Activated CD8-positive, alpha-beta T cell treated with anti-CD3 and anti-CD28 coated beads for 36 hours (primary cell): Measurements from ENCODE around the gene CCDC63. TPM values are rescaled to one million over a fixed set of nuclear protein-coding genes. Genes with fewer than 3 reads are reported as not detected.

Experiments
- ATAC-seq: fragments of 200-7000 bp; cut with Tn5 transposase; one replicate; pipeline ENCODE4 v1.10.0; 2021; ENCODE audit warnings: mild to moderate bottlenecking, moderate library complexity
- CTCF ChIA-PET: fragments of 350-600 bp; sonication (Branson Sonifier 250); formaldehyde crosslinking; loops from one replicate; lab custom pipeline; 2021; ENCODE audit warnings: antibody characterized with exemption; lab: Charles Lee
- POLR2A ChIA-PET: fragments of 350-600 bp; sonication (Branson Sonifier 250); formaldehyde crosslinking; loops from one replicate; lab custom pipeline; 2021; ENCODE audit warnings: antibody characterized with exemption; lab: Charles Lee
- DNase-seq: peaks from one replicate; pipeline ENCODE4 v3.0.0-alpha.2; 2020
- H3K27ac Mint-ChIP-seq: one replicate; pipeline ENCODE4 v1.8.0; 2021; ENCODE audit warnings: mild to moderate bottlenecking, mixed read lengths
- H3K27me3 Mint-ChIP-seq: one replicate; pipeline ENCODE4 v1.8.0; 2021; ENCODE audit warnings: mixed read lengths
- H3K36me3 Mint-ChIP-seq: one replicate; pipeline ENCODE4 v1.8.0; 2021; ENCODE audit warnings: low read depth, mixed read lengths
- H3K4me1 Mint-ChIP-seq: one replicate; pipeline ENCODE4 v1.8.0; 2021; ENCODE audit warnings: low read depth, mixed read lengths
- H3K4me3 Mint-ChIP-seq: one replicate; pipeline ENCODE4 v1.8.0; 2021; ENCODE audit warnings: mild to moderate bottlenecking, moderate library complexity, mixed read lengths
- H3K9me3 Mint-ChIP-seq: one replicate; pipeline ENCODE4 v1.8.0; 2021; ENCODE audit warnings: mixed read lengths
- intact Hi-C: fragments of 100-400 bp; cut with micrococcal nuclease; formaldehyde crosslinking; loops from one replicate; pipeline ENCODE4 v1.10.0; 2022
- total RNA-seq, 2 experiments: library from RNA; stranded (reverse); gene quantifications; one replicate each; pipeline ENCODE4 v1.2.3, GENCODE V29; 2021
- TF ChIP-seq, protein P1 (sequence below): fragments of 200-600 bp; IDR thresholded peaks from one replicate; pipeline ENCODE4 v1.8.0; 2022; ENCODE audit warnings: antibody characterized with exemption, mild to moderate bottlenecking

The CCDC63 gene
- total RNA-seq, 2 experiments from 2014 or later = not detected

DNA sequence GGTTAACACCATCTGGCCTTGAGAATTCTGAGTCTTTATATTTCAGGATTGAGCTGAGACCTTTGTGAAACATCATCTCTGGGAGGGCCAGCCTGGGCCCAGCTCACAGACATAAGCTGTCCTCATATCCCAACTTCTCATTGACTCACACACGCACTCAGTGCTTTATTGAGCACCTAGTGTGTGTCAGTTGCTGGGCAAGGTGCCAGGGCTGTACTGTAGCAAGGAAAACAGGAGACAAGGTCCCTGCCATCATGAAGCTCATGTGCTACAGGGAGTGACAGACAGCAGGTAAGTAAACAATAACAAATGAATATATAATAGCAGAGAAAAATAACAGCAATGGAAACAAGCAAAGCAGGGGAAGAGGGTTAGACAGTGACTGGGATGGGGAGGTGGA is 30.5 kb upstream of the CCDC63 start:
- ChIA-PET CTCF (interaction anchor here (1.3 to 2.8 kb wide), 3 partner anchors 9 to 32 kb away, joined by 3 to 6 read pairs (median 3); no protein-coding TSS in a partner anchor), POLR2A (no interaction called here)
- Mint-ChIP-seq H3K27ac (no peak overlapping the region), H3K27me3 (peaks cover 4% of the 10 kb centered on the region), H3K9me3 (no peaks in the 10 kb centered on the region), H3K36me3 (no peaks in the 10 kb centered on the region), H3K4me1 (peaks cover 6% of the 10 kb centered on the region), H3K4me3 (no peak overlapping the region)
- DNase-seq (no peak), ATAC-seq (no peak)
- intact Hi-C loops = no loop called here
- TF ChIP-seq, protein P1, sequence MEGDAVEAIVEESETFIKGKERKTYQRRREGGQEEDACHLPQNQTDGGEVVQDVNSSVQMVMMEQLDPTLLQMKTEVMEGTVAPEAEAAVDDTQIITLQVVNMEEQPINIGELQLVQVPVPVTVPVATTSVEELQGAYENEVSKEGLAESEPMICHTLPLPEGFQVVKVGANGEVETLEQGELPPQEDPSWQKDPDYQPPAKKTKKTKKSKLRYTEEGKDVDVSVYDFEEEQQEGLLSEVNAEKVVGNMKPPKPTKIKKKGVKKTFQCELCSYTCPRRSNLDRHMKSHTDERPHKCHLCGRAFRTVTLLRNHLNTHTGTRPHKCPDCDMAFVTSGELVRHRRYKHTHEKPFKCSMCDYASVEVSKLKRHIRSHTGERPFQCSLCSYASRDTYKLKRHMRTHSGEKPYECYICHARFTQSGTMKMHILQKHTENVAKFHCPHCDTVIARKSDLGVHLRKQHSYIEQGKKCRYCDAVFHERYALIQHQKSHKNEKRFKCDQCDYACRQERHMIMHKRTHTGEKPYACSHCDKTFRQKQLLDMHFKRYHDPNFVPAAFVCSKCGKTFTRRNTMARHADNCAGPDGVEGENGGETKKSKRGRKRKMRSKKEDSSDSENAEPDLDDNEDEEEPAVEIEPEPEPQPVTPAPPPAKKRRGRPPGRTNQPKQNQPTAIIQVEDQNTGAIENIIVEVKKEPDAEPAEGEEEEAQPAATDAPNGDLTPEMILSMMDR = no peak

DNA sequence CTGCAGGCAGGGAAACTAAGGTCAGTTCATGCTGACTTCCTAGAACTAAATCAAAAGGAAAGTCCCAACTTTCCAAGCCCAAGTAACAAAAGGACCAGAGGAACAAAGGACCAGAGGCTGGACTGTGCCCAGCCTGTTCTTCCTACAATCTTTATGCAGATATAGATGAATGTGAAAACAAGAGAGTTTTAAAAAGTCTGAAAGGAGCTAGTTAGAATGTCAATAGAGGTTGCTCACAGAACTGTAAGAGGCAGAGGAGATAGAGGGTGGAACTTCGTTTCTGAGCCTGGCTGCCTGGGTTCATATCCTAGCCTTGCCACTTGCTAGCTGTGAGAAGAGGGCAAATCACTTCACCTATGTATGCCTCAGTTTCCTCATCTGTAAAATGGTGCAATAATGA is 30.0 kb upstream of the CCDC63 start:
- DNase-seq (no peak), ATAC-seq (no peak)
- Mint-ChIP-seq H3K4me3 (no peak overlapping the region), H3K4me1 (peaks cover under 1% of the 10 kb centered on the region), H3K9me3 (no peaks in the 10 kb centered on the region), H3K27me3 (peaks cover 6% of the 10 kb centered on the region), H3K27ac (no peak overlapping the region), H3K36me3 (no peaks in the 10 kb centered on the region)
- CTCF ChIA-PET = interaction anchor here (1.3 to 2.8 kb wide), 3 partner anchors 8 to 31 kb away, joined by 3 to 6 read pairs (median 3); no protein-coding TSS in a partner anchor
- TF ChIP-seq, protein P1 = no peak
- POLR2A ChIA-PET = no interaction called here
- intact Hi-C loops = no loop called here

DNA sequence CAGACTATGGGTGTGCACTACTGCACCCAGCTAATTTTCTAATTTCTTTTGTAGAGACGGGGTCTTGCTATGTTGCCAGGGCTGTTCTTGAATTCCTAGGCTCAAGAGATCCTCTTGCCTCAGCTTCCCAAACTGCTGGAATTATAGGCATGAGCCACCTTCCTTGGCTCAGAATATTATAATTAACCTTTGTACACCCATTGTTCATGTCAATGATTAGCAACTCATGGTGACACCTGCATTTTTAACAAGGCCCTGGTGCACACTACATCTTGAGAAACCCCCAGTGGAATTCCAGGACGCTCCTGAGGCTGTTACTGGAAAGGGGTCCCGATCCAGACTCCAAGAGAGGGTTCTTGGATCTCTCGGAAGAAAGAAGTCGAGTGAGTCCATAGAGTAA is 28.3 kb upstream of the CCDC63 start:
- DNase-seq = no peak
- Mint-ChIP-seq H3K27ac (no peak overlapping the region), H3K36me3 (no peaks in the 10 kb centered on the region), H3K27me3 (peaks cover 2% of the 10 kb centered on the region), H3K4me1 (no peaks in the 10 kb centered on the region), H3K4me3 (no peak overlapping the region), H3K9me3 (no peaks in the 10 kb centered on the region)
- CTCF ChIA-PET = no interaction called here
- intact Hi-C loops = no loop called here
- POLR2A ChIA-PET = no interaction called here
- TF ChIP-seq, protein P1 = no peak
- ATAC-seq = no peak

DNA sequence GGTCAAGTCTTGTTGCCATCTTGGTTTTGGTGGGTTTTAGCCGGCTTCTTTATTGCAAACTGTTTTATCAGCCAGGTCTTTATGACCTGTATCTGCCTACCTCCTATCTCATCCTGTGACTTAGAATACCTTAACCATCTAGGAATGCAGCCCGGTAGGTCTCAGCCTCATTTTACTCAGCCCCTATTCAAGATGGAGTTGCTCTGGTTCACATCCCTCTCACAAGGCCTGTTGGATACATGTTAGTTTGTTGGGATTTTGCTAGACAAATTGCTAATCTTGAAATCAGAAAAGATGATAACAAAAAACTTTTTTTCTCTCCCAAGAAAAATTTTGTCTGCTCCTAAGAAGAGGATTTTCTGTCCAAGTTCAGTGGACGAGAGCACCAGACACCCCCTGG is 27.6 kb upstream of the CCDC63 start:
- intact Hi-C loops = no loop called here
- Mint-ChIP-seq H3K4me1 (no peaks in the 10 kb centered on the region), H3K4me3 (no peak overlapping the region), H3K36me3 (no peaks in the 10 kb centered on the region), H3K9me3 (no peaks in the 10 kb centered on the region), H3K27ac (no peak overlapping the region), H3K27me3 (peaks cover 2% of the 10 kb centered on the region)
- TF ChIP-seq, protein P1 = no peak
- DNase-seq = no peak
- ATAC-seq = no peak
- CTCF ChIA-PET = no interaction called here
- POLR2A ChIA-PET = no interaction called here

DNA sequence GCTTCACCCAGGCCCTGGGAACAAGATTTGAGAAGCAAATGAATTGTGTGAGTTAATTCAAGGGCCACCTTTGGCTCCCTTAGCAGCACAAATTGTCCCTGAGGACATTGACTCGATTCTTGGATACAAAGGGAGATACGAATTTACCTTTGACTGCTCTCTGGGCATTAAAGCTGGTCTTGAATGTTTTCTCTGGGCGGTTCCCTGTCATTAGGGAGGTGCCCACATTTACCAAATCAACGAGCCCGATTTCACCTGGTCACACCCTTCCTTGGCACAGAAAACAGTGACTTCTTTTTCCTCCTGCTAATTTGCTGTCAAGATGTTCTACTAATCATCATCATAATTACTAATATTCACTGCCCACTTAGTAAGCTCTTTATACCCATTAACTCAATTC is 27.1 kb upstream of the CCDC63 start:
- POLR2A ChIA-PET = no interaction called here
- H3K27ac Mint-ChIP-seq = no peak overlapping the region
- CTCF ChIA-PET = no interaction called here
- ATAC-seq = no peak
- no peak for DNase-seq
- no peaks in the 10 kb centered on the region for H3K9me3 Mint-ChIP-seq
- peaks cover 2% of the 10 kb centered on the region for H3K27me3 Mint-ChIP-seq
- H3K4me1 Mint-ChIP-seq = no peaks in the 10 kb centered on the region
- no peak overlapping the region for H3K4me3 Mint-ChIP-seq
- intact Hi-C loops = loop anchor here (10.0 kb wide), 1 partner anchor 305 kb away; no protein-coding TSS in a partner anchor
- TF ChIP-seq, protein P1 = no peak
- H3K36me3 Mint-ChIP-seq = no peaks in the 10 kb centered on the region
